GM20000 (cell line): ENCODE results near the gene SEMA7A.

Source experiments
- DNase-seq: peaks from one replicate; pipeline ENCODE4 v3.0.0; 2012; ENCODE audit warnings: low spot score
- CTCF ChIP-seq: IDR thresholded peaks from 2 replicates; pipeline ENCODE4 v1.5.1; 2012; ENCODE audit warnings: mild to moderate bottlenecking, control low read depth; ENCODE audit errors: extremely low read depth, missing control alignments

The SEMA7A gene

DNA sequence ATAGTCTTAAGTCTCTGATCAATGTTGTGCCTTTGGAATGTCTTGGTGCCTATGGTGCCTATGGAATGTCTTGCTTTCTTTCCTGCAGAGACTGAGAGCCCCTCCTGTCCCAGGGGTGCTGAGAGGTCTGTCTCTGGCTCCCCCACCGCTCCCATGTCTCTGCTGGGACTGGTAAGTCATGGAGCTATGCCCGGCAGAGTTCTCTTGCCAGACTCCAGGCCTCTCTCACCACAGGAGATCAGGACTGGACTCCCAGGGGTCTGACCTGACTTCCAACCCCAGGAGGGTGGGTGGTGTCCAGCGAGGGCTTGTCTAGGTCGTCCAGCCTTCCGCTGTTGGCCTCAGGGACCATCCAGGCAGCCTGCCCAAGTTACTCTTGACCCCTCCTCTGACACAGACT is 52.3 kb downstream of the SEMA7A start:
- DNase-seq: no peak
- no peak for TF ChIP-seq CTCF

DNA sequence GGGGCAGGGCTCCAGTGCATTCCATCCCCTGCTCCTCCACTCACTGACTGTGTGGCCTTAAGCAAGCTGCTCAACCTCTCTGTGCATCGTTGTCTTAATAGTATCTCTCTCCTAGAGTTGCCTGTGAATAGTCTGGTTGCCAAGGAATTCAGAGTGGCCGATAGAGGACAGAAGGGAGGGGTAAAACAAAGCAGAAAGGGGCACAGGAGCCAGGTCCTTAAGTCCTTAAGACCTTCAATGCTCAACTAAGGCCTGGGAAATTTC is 52.6 kb downstream of the SEMA7A start:
- DNase-seq: no peak
- no peak for TF ChIP-seq CTCF

DNA sequence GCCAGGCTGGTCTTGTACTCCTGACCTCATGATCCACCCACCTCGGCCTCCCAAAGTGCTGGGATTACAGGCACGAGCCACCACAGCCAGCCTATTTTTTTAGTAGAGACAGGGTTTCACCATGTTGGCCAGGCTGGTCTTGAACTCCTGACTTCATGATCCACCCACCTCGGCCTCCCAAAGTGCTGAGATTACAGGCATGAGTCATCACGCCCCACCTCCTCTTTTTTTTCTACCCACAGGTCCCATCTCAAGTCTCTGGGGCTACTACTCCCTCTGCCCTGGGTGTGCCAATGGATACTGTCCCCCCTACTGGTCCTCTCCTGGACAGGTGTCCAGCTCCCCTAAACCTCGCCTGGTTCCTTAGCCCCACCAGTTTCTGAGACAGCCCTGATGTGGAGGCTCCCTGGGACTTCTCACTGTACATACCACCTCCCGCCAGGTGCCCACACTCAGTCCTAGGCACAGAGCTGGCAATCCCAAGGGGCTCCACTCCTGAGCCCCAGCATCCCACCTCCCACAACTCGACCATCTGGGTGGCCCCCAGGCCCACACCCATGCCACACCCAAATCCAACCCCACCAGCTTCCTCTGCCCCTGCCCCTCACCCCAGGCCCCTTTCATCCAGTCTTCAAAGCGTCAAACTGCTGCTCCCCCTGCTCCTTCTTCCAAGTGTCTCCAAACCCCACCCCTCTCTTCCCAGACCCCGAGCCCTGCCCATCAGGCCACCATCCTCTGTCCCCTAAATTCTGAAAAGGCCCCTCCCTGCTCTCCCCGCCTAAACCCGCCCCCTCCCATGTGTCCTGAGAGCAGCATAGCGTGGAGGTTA is 53.2 kb downstream of the SEMA7A start:
- TF ChIP-seq CTCF: no peak
- DNase-seq: no peak

- TF ChIP-seq CTCF: no peak
- no peak for DNase-seq
Measured at GRCh38 chr15:74378848-74379247, 54.9 kb downstream of the SEMA7A start.

DNA sequence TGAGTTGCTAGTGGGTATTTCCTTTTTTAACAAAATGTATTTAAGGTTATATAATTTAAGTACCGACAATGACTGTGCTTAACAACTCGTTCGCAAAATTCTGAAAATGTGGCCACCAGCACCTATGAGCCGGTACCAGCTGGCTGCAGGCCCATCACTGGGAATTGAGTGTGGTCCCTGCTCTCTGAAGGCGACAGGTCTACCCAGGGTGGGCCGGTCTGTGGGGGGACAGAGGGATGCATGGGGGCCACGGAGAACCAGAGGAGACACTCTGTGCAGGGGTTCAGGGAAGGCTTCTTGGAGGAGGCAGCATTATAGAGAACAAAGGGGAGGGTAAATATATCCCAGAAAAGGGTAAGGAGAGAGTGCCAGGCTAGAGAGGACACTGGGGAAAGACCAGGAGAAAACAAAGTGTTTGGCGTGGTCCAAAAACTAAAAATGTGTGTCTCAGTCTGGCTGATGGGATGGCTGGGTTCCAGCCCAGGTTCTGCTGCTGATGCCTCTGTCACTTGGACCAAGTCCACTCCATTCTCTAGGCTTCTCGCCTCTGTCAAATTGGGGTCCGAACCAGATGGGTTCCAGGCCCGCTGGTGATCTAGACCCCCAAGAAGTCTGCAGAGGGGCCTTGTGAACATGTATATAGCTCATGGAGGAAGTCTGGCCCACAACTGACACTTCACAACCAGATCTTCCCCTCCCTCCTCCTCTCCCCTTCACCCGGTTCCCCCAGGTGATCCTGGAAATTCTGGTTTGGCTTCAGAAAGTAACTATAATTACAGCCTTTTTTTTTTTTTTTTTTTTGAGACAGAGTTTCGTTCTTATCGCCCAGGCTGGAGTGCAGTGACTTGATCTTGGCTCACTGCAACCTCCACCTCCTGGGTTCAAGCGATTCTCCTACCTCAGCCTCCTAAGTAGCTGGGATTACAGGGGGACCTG is 55.7 kb downstream of the SEMA7A start:
- DNase-seq: no peak
- TF ChIP-seq CTCF: no peak

- no peak for DNase-seq
- TF ChIP-seq CTCF: no peak
Measured at GRCh38 chr15:74376825-74377581, 56.8 kb downstream of the SEMA7A start.
